Loucy (cell line): ENCODE data around the gene TRABD2B.

ENCODE experiments used
- H2AFZ ChIP-seq: fragments of 200-600 bp; sonication (generic); 2 replicates; pipeline ENCODE4 v1.6.0; 2016; ENCODE audit warnings: antibody characterized with exemption, mild to moderate bottlenecking, low read length, moderate library complexity
- H3F3A ChIP-seq: fragments of 200-600 bp; 2 replicates; pipeline ENCODE4 v1.6.0; 2016; ENCODE audit warnings: antibody characterized with exemption, low read depth, mild to moderate bottlenecking
- H3K27me3 ChIP-seq: fragments of 200-600 bp; sonication (generic); 2 replicates; pipeline ENCODE4 v1.6.1; 2014; ENCODE audit warnings: low read length, mild to moderate bottlenecking; ENCODE audit not compliant: insufficient read depth, poor library complexity, severe bottlenecking
- H3K36me3 ChIP-seq: fragments of 200-600 bp; sonication (generic); 2 replicates; pipeline ENCODE4 v1.6.1; 2016; ENCODE audit warnings: low read length; ENCODE audit not compliant: insufficient read depth
- H3K4me1 ChIP-seq: fragments of 200-600 bp; sonication (generic); 2 replicates; pipeline ENCODE4 v1.5.1; 2014; ENCODE audit warnings: low read length, mild to moderate bottlenecking; ENCODE audit not compliant: insufficient read depth, poor library complexity, severe bottlenecking
- H3K4me2 ChIP-seq: fragments of 200-600 bp; sonication (generic); 2 replicates; pipeline ENCODE4 v1.6.0; 2014; ENCODE audit warnings: antibody characterized with exemption, low read length, low read depth, mild to moderate bottlenecking; ENCODE audit not compliant: poor library complexity, severe bottlenecking
- H3K4me3 ChIP-seq: fragments of 200-600 bp; sonication (generic); 2 replicates; pipeline ENCODE4 v1.5.1; 2014; ENCODE audit warnings: low read length, mild to moderate bottlenecking, mixed read lengths; ENCODE audit not compliant: poor library complexity, severe bottlenecking
- H3K79me2 ChIP-seq: fragments of 200-600 bp; sonication (generic); 2 replicates; pipeline ENCODE4 v1.6.1; 2014; ENCODE audit warnings: low read length; ENCODE audit not compliant: insufficient read depth
- H3K9ac ChIP-seq: fragments of 200-600 bp; sonication (generic); 2 replicates; pipeline ENCODE4 v1.6.0; 2014; ENCODE audit warnings: mild to moderate bottlenecking, low read depth, low read length, moderate library complexity; ENCODE audit not compliant: poor library complexity, severe bottlenecking
- H3K9me2 ChIP-seq: fragments of 200-600 bp; sonication (generic); replicated peaks from 2 replicates; pipeline ENCODE4 v1.6.1; 2016; ENCODE audit warnings: low read depth, low read length, mixed read lengths
- H3K9me3 ChIP-seq: fragments of 200-600 bp; sonication (generic); 2 replicates; pipeline ENCODE4 v1.6.1; 2014; ENCODE audit warnings: mild to moderate bottlenecking, antibody characterized with exemption, low read length, low read depth; ENCODE audit not compliant: insufficient read depth
- H4K20me1 ChIP-seq: fragments of 200-600 bp; sonication (generic); 2 replicates; pipeline ENCODE4 v1.6.0; 2014; ENCODE audit warnings: antibody characterized with exemption, low read length, mild to moderate bottlenecking; ENCODE audit not compliant: insufficient read depth, poor library complexity, severe bottlenecking
- CTCF ChIP-seq: fragments of 200-600 bp; sonication (generic); conservative IDR thresholded peaks from 2 replicates; pipeline ENCODE4 v1.5.1; 2014; ENCODE audit warnings: mild to moderate bottlenecking, antibody characterized with exemption, low read length
- EZH2phosphoT487 ChIP-seq: fragments of 200-600 bp; IDR thresholded peaks from 2 replicates; pipeline ENCODE4 v1.6.1; 2018; ENCODE audit warnings: antibody characterized with exemption, mild to moderate bottlenecking, moderate library complexity, borderline replicate concordance

The TRABD2B gene

GRCh38 chr1:47872886-47873285, 124.3 kb downstream of the TRABD2B start:
- no peaks in the 10 kb centered on the region for H3K9me3 ChIP-seq
- no peaks in the 10 kb centered on the region for H3K9me2 ChIP-seq
- TF ChIP-seq EZH2phosphoT487 (no peak), CTCF (no peak)
- no peaks in the 10 kb centered on the region for H3F3A ChIP-seq
- no peak overlapping the region for H3K4me2 ChIP-seq
- no peaks in the 10 kb centered on the region for H3K79me2 ChIP-seq
- H3K4me3 ChIP-seq = no peak overlapping the region
- H4K20me1 ChIP-seq = no peaks in the 10 kb centered on the region
- no peaks in the 10 kb centered on the region for H3K27me3 ChIP-seq
- H2AFZ ChIP-seq = no peak overlapping the region
- peaks cover 6% of the 10 kb centered on the region for H3K4me1 ChIP-seq
- H3K9ac ChIP-seq = no peak overlapping the region
- no peaks in the 10 kb centered on the region for H3K36me3 ChIP-seq

GRCh38 chr1:47871799-47872353, 125.3 kb downstream of the TRABD2B start:
- H3K4me2 ChIP-seq = no peak overlapping the region

GRCh38 chr1:47870946-47871676, 126.1 kb downstream of the TRABD2B start:
- H3K27me3 ChIP-seq = no peaks in the 10 kb centered on the region
- no peaks in the 10 kb centered on the region for H3K9me2 ChIP-seq
- H3K4me1 ChIP-seq = peaks cover 14% of the 10 kb centered on the region
- no peak overlapping the region for H3K9ac ChIP-seq
- no peak overlapping the region for H2AFZ ChIP-seq
- H3K36me3 ChIP-seq = no peaks in the 10 kb centered on the region
- no peaks in the 10 kb centered on the region for H4K20me1 ChIP-seq
- H3F3A ChIP-seq = no peaks in the 10 kb centered on the region
- no peak overlapping the region for H3K4me3 ChIP-seq
- no peaks in the 10 kb centered on the region for H3K9me3 ChIP-seq
- no peaks in the 10 kb centered on the region for H3K79me2 ChIP-seq
- TF ChIP-seq EZH2phosphoT487 (no peak), CTCF (no peak)
- no peak overlapping the region for H3K4me2 ChIP-seq

More at GRCh38 chr1:47871799-47872353, 125.3 kb downstream of the TRABD2B start:
- Histone ChIP-seq H3K27me3 (no peaks in the 10 kb centered on the region), H3K4me1 (peaks cover 13% of the 10 kb centered on the region), H3K9me2 (no peaks in the 10 kb centered on the region), H3K9ac (no peak overlapping the region), H3K79me2 (no peaks in the 10 kb centered on the region), H4K20me1 (no peaks in the 10 kb centered on the region), H3K4me3 (no peak overlapping the region), H3F3A (no peaks in the 10 kb centered on the region), H3K9me3 (no peaks in the 10 kb centered on the region), H2AFZ (no peak overlapping the region), H3K36me3 (no peaks in the 10 kb centered on the region)
- no peak for TF ChIP-seq EZH2phosphoT487
- TF ChIP-seq CTCF = no peak
